Neuronal stem cell (in vitro differentiated cells): ENCODE results near the gene BMPR1A.

Source experiments
- DNase-seq: peaks from one replicate; pipeline ENCODE4 v3.0.0-alpha.2; 2013; ENCODE audit warnings: low spot score
- H2AFZ ChIP-seq: one replicate; pipeline ENCODE4 v1.6.1; 2013; ENCODE audit warnings: mild to moderate bottlenecking, low read length, inconsistent platforms
- H2AK5ac ChIP-seq: 2 replicates; pipeline ENCODE4 v1.6.1; 2013; ENCODE audit warnings: low read depth, mild to moderate bottlenecking, inconsistent platforms, low read length, moderate library complexity, mixed read lengths
- H2BK120ac ChIP-seq: 2 replicates; pipeline ENCODE4 v1.6.1; 2013; ENCODE audit warnings: low read depth, mild to moderate bottlenecking, inconsistent platforms, low read length, moderate library complexity, mixed read lengths
- H2BK12ac ChIP-seq: one replicate; pipeline ENCODE4 v1.6.1; 2013; ENCODE audit warnings: low read length, inconsistent platforms
- H2BK15ac ChIP-seq: 2 replicates; pipeline ENCODE4 v1.6.1; 2013; ENCODE audit warnings: mild to moderate bottlenecking, low read length, inconsistent platforms, mixed read lengths
- H2BK5ac ChIP-seq: one replicate; pipeline ENCODE4 v1.6.1; 2013; ENCODE audit warnings: inconsistent platforms, mild to moderate bottlenecking, low read length, moderate library complexity
- H3K14ac ChIP-seq: one replicate; pipeline ENCODE4 v1.6.1; 2013; ENCODE audit warnings: low read length, inconsistent platforms
- H3K18ac ChIP-seq: 2 replicates; pipeline ENCODE4 v1.6.1; 2013; ENCODE audit warnings: low read length, inconsistent platforms
- H3K23ac ChIP-seq: 2 replicates; pipeline ENCODE4 v1.6.1; 2013; ENCODE audit warnings: low read depth, mild to moderate bottlenecking, mixed read lengths, low read length, inconsistent platforms; ENCODE audit not compliant: poor library complexity
- H3K27ac ChIP-seq: replicated peaks from 3 replicates; pipeline ENCODE4 v1.5.1; 2013; ENCODE audit warnings: low read length, inconsistent platforms
- H3K27me3 ChIP-seq, 3 experiments: 2 replicates each; pipeline ENCODE4 v1.6.1; 2013; ENCODE audit warnings: low read length in 3 of 3, mild to moderate bottlenecking in 2 of 3, inconsistent platforms in 1 of 3, low read depth in 1 of 3, mixed read lengths in 1 of 3, moderate library complexity in 1 of 3; ENCODE audit not compliant: control insufficient read depth in 3 of 3, insufficient read depth in 3 of 3
- H3K36me3 ChIP-seq, 2 donors: replicated peaks in 1 of 2; 2 replicates each; pipeline ENCODE4 v1.6.1; 2013; ENCODE audit warnings: low read length in 2 of 2; ENCODE audit not compliant: control insufficient read depth in 2 of 2, insufficient read depth in 2 of 2
- H3K4ac ChIP-seq: 2 replicates; pipeline ENCODE4 v1.6.1; 2013; ENCODE audit warnings: inconsistent platforms, mild to moderate bottlenecking, low read length, moderate library complexity
- H3K4me1 ChIP-seq, 2 donors: 1 replicate in 1 of 2; 2 replicates in 1 of 2; pipeline ENCODE4 v1.6.1; 2013; ENCODE audit warnings: low read length in 2 of 2, low read depth in 1 of 2; ENCODE audit not compliant: control insufficient read depth in 2 of 2, insufficient read depth in 1 of 2
- H3K4me2 ChIP-seq: one replicate; pipeline ENCODE4 v1.6.1; 2013; ENCODE audit warnings: mild to moderate bottlenecking, low read length, inconsistent platforms; ENCODE audit not compliant: insufficient read depth, poor library complexity, severe bottlenecking
- H3K4me3 ChIP-seq, 2 donors: 2 replicates each; pipeline ENCODE4 v1.5.1; 2013; ENCODE audit warnings: low read length in 2 of 2, mild to moderate bottlenecking in 2 of 2, inconsistent platforms in 1 of 2, moderate library complexity in 1 of 2
- H3K79me1 ChIP-seq: one replicate; pipeline ENCODE4 v1.6.1; 2013; ENCODE audit warnings: low read depth, mild to moderate bottlenecking, inconsistent platforms, low read length, moderate library complexity
- H3K9ac ChIP-seq: one replicate; pipeline ENCODE4 v1.6.1; 2013; ENCODE audit warnings: mild to moderate bottlenecking, low read depth, low read length, inconsistent platforms; ENCODE audit not compliant: poor library complexity
- H3K9me3 ChIP-seq, 2 donors: replicated peaks in 1 of 2; 2 replicates each; pipeline versions ENCODE3 to v1.6.1; 2013; ENCODE audit warnings: low read length in 2 of 2, mild to moderate bottlenecking in 2 of 2, inconsistent platforms in 1 of 2, low read depth in 1 of 2, mixed read lengths in 1 of 2, moderate library complexity in 1 of 2; ENCODE audit not compliant: control insufficient read depth in 2 of 2, insufficient read depth in 1 of 2
- H4K8ac ChIP-seq: one replicate; pipeline ENCODE4 v1.6.1; 2013; ENCODE audit warnings: low read depth, mild to moderate bottlenecking, inconsistent platforms, low read length, moderate library complexity
- H4K91ac ChIP-seq: one replicate; pipeline ENCODE4 v1.6.1; 2013; ENCODE audit warnings: low read length, low read depth, mild to moderate bottlenecking, inconsistent platforms; ENCODE audit not compliant: poor library complexity
- WGBS, 2 donors: extraction: QIAGEN DNeasy Blood & Tissue Kit; methylation state at CpG; one replicate each; pipeline ENCODE4 v1.1.7; 2013; ENCODE audit warnings: missing lambda C conversion rate in 2 of 2, mixed read lengths in 1 of 2; ENCODE audit not compliant: insufficient read length in 2 of 2, insufficient replicate concordance in 1 of 2; ENCODE audit errors: extremely low coverage in 2 of 2; 5-methylcytosine and 5-hydroxymethylcytosine counted together

BMPR1A gene

DNA sequence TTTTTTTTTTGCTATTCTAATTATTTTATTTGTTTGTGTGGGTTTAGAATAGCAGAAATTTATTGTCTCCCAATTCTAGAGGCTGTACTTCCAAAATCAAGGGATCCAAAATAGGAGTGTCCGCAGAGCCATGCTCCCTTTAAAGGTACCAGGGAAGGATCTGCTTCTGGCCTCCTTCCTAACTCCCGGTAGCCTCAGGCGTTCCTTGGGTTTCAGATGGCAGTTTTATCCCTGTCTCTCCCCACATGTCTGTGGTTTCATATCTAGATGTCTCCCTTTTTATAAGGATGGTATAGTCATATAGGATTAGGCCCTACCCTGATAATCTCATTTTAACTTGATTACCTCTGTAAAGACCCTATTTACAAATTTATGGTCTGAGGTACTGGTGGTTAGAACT, 48.4 kb downstream of the BMPR1A start:
- Histone ChIP-seq H3K36me3 (peaks cover 0 to 33% of the 10 kb centered on the region in 2 donors), H3K18ac (no peak overlapping the region), H3K4ac (no peak overlapping the region), H3K23ac (no peak overlapping the region), H3K27me3 (no peaks in the 10 kb centered on the region), H2BK120ac (no peak overlapping the region), H3K9me3 (no peaks in the 10 kb centered on the region), H3K9ac (no peak overlapping the region), H2AFZ (no peak overlapping the region), H2AK5ac (no peak overlapping the region), H3K27ac (no peak overlapping the region), H4K91ac (no peak overlapping the region), H2BK5ac (no peak overlapping the region), H3K4me3 (no peak overlapping the region), H3K79me1 (peaks cover 9% of the 10 kb centered on the region), H3K14ac (no peak overlapping the region), H4K8ac (no peak overlapping the region), H3K4me2 (no peak overlapping the region), H2BK15ac (no peak overlapping the region), H3K4me1 (peaks cover 0 to 3% of the 10 kb centered on the region in 2 donors), H2BK12ac (no peak overlapping the region)
- WGBS, 2 donors = no CpG with 5 or more reads among the region's 3 CpGs
- DNase-seq = no peak

DNA sequence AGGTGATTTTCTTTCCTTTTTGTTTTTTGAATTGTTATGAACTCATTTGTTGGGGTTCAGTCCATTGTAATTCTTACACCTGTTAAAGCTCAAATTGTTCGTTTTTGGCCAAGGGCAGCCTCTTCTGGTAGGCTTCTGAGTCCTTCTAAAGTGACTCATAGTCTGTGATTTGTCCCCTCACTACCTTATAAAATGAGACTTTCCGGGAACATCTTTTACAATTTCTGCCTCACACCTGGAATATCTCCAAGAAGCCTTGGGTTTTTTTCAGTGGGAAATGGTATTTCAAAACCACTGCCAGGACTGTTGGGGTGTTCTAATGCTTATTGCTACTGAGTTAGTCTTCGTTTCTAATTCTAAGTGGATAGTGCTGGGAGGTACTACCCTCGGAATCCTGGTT, 56.7 kb downstream of the BMPR1A start:
- no peak overlapping the region for H4K91ac ChIP-seq
- no peak overlapping the region for H3K4ac ChIP-seq
- no peaks in the 10 kb centered on the region for H3K27me3 ChIP-seq
- H3K4me1 ChIP-seq = peaks cover 0 to 1% of the 10 kb centered on the region in 2 donors
- DNase-seq = no peak
- no peak overlapping the region for H2AFZ ChIP-seq
- peaks cover 7% of the 10 kb centered on the region for H3K79me1 ChIP-seq
- H2BK5ac ChIP-seq = no peak overlapping the region
- H3K23ac ChIP-seq = no peak overlapping the region
- H3K4me3 ChIP-seq = no peak overlapping the region
- H3K4me2 ChIP-seq = no peak overlapping the region
- H2BK12ac ChIP-seq = no peak overlapping the region
- H3K9ac ChIP-seq = no peak overlapping the region
- H3K9me3 ChIP-seq = peaks cover 2 to 22% of the 10 kb centered on the region in 2 donors
- H3K27ac ChIP-seq = no peak overlapping the region
- H4K8ac ChIP-seq = no peak overlapping the region
- H2AK5ac ChIP-seq = no peak overlapping the region
- no peak overlapping the region for H3K14ac ChIP-seq
- no CpG with 5 or more reads among the region's 4 CpGs for WGBS, 2 donors
- H3K18ac ChIP-seq = no peak overlapping the region
- no peak overlapping the region for H2BK120ac ChIP-seq
- H2BK15ac ChIP-seq = no peak overlapping the region
- H3K36me3 ChIP-seq = peaks cover 0 to 50% of the 10 kb centered on the region in 2 donors

DNA sequence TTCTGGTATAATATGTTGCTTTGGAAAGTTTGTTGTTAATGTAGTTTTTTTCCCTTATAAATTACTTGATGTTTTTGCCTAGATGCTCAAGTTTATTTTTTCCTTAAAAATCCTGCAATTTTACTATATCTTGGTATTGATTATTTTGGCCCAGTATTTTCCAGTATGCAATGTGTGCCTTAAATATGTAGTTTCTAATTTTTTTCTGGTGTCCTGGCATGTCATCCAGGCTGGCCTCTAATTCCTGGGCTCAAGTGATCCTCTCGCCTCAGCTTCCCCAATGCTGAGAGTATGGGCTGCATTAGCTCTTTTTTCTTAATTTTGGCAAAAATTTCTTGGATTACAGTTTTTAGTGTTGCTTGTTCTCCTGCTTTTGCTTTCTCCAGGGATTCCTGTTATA, 57.6 kb downstream of the BMPR1A start:
- H4K8ac ChIP-seq = no peak overlapping the region
- no peak for DNase-seq
- no peak overlapping the region for H2BK120ac ChIP-seq
- peaks cover 7% of the 10 kb centered on the region for H3K79me1 ChIP-seq
- H4K91ac ChIP-seq = no peak overlapping the region
- H2BK5ac ChIP-seq = no peak overlapping the region
- no CpG with 5 or more reads among the region's 1 CpG for WGBS, 2 donors
- H2BK12ac ChIP-seq = no peak overlapping the region
- no peak overlapping the region for H3K4me3 ChIP-seq
- no peak overlapping the region for H3K23ac ChIP-seq
- no peak overlapping the region for H2AK5ac ChIP-seq
- no peak overlapping the region for H2BK15ac ChIP-seq
- peaks cover 0 to 1% of the 10 kb centered on the region in 2 donors for H3K4me1 ChIP-seq
- no peak overlapping the region for H3K14ac ChIP-seq
- H3K4ac ChIP-seq = no peak overlapping the region
- no peak overlapping the region for H3K4me2 ChIP-seq
- H3K27me3 ChIP-seq = no peaks in the 10 kb centered on the region
- H3K18ac ChIP-seq = no peak overlapping the region
- no peak overlapping the region for H2AFZ ChIP-seq
- H3K9ac ChIP-seq = no peak overlapping the region
- peaks cover 2 to 22% of the 10 kb centered on the region in 2 donors for H3K9me3 ChIP-seq
- H3K27ac ChIP-seq = no peak overlapping the region
- H3K36me3 ChIP-seq = peaks cover 0 to 43% of the 10 kb centered on the region in 2 donors

DNA sequence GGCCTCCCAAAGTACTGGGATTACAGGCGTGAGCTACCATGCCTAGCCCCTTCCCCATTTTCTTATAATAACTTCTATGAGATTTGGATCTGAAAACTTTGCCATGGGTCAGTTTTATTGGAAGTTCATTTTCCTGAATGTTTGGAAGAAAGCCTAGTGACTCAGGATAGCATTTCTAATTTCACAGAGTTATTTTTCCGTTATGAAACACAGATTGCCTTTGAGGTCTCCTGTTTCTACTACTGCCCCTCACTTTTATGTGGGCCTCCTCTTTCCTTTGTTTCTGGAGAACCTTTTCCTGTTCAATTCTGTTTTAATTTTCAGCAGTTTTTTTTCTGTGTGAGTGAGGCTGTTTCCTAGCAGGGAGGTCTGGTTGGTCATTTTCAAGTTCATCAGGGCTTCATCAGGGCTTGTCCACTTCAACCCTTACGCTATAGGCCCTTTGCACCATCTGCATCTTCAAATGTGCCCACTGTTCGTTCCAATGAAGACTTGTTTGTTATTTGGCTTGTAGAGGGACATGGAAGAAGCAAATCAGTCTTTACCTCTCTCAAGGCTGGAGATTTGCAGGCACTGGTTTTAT, 58.7 kb downstream of the BMPR1A start:
- H3K4ac ChIP-seq = no peak overlapping the region
- no peak for DNase-seq
- peaks cover 2 to 22% of the 10 kb centered on the region in 2 donors for H3K9me3 ChIP-seq
- H3K4me1 ChIP-seq = peaks cover 0 to 1% of the 10 kb centered on the region in 2 donors
- no peak overlapping the region for H4K8ac ChIP-seq
- no peak overlapping the region for H2AK5ac ChIP-seq
- no CpG with 5 or more reads among the region's 4 CpGs for WGBS, 2 donors
- no peak overlapping the region for H3K18ac ChIP-seq
- no peak overlapping the region for H2BK15ac ChIP-seq
- no peak overlapping the region for H3K27ac ChIP-seq
- no peak overlapping the region for H3K4me3 ChIP-seq
- H2BK120ac ChIP-seq = no peak overlapping the region
- no peak overlapping the region for H3K9ac ChIP-seq
- no peak overlapping the region for H3K23ac ChIP-seq
- no peak overlapping the region for H2BK5ac ChIP-seq
- peaks cover 5% of the 10 kb centered on the region for H3K79me1 ChIP-seq
- peaks cover 0 to 34% of the 10 kb centered on the region in 2 donors for H3K36me3 ChIP-seq
- H3K27me3 ChIP-seq = no peaks in the 10 kb centered on the region
- no peak overlapping the region for H3K14ac ChIP-seq
- no peak overlapping the region for H2AFZ ChIP-seq
- H3K4me2 ChIP-seq = no peak overlapping the region
- H2BK12ac ChIP-seq = no peak overlapping the region
- H4K91ac ChIP-seq = no peak overlapping the region
